HUES48 (cell line): ENCODE data around the gene LHFPL3.
"Not testable (repeated sequence)": the region's sequence is repeated elsewhere in the genome, so short reads cannot be mapped to it uniquely, and the experiment has no call there.

Source experiments
- H3K27ac ChIP-seq: one replicate; pipeline ENCODE4 v1.7.0; 2013; ENCODE audit warnings: low read depth, low read length, inconsistent platforms
- H3K27me3 ChIP-seq: 2 replicates; pipeline ENCODE4 v1.6.1; 2013; ENCODE audit warnings: mild to moderate bottlenecking, low read length; ENCODE audit not compliant: control insufficient read depth, insufficient read depth
- H3K36me3 ChIP-seq: 2 replicates; pipeline ENCODE4 v1.6.1; 2013; ENCODE audit warnings: low read length; ENCODE audit not compliant: control insufficient read depth, insufficient read depth
- H3K4me1 ChIP-seq: 2 replicates; pipeline ENCODE4 v1.6.1; 2013; ENCODE audit warnings: mild to moderate bottlenecking, low read length; ENCODE audit not compliant: control insufficient read depth, insufficient read depth
- H3K4me3 ChIP-seq: 2 replicates; pipeline ENCODE4 v1.5.1; 2013; ENCODE audit warnings: mild to moderate bottlenecking, low read depth, low read length
- H3K9ac ChIP-seq: 2 replicates; pipeline ENCODE4 v1.6.1; 2013; ENCODE audit warnings: mild to moderate bottlenecking, low read depth, low read length, moderate library complexity
- H3K9me3 ChIP-seq: 2 replicates; pipeline ENCODE4 v1.6.1; 2013; ENCODE audit warnings: low read length; ENCODE audit not compliant: control insufficient read depth, insufficient read depth

LHFPL3 gene

GRCh38 chr7:104572554-104572953, 244.2 kb downstream of the LHFPL3 start:
- H3K9me3 ChIP-seq, result no peaks in the 10 kb centered on the region
- no peaks in the 10 kb centered on the region for H3K36me3 ChIP-seq
- H3K4me3 ChIP-seq, result no peak overlapping the region
- no peak overlapping the region for H3K27ac ChIP-seq
- no peak overlapping the region for H3K9ac ChIP-seq
- no peaks in the 10 kb centered on the region for H3K4me1 ChIP-seq
- H3K27me3 ChIP-seq, result no peaks in the 10 kb centered on the region

DNA sequence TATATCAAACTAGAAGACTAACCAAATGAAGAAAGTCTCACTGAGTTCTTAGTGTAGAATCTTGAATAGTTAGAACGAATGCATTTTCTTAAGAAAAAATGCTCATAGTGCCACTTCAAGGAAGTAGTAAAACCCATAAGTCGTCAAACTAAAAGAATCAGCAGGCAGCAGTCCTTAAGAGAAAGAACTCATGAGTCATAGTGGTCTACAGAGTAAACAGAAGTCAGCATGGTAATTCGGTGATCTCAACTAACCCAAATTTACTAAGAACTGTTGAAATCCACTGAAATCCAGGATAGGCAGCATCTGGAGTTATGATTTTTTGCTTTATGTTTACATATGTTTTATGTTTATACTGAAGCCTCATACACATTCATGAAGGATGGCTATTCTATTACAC, 256.2 kb downstream of the LHFPL3 start:
- H3K27ac ChIP-seq, result no peak overlapping the region
- no peaks in the 10 kb centered on the region for H3K9me3 ChIP-seq
- no peaks in the 10 kb centered on the region for H3K27me3 ChIP-seq
- H3K4me3 ChIP-seq, result no peak overlapping the region
- H3K9ac ChIP-seq, result no peak overlapping the region
- no peaks in the 10 kb centered on the region for H3K4me1 ChIP-seq
- H3K36me3 ChIP-seq, result no peaks in the 10 kb centered on the region

GRCh38 chr7:104595591-104595990, 267.2 kb downstream of the LHFPL3 start:
- not testable (repeated sequence) for H3K36me3 ChIP-seq, H3K9ac ChIP-seq, H3K27me3 ChIP-seq, H3K4me1 ChIP-seq, H3K9me3 ChIP-seq, H3K4me3 ChIP-seq, H3K27ac ChIP-seq

GRCh38 chr7:104603957-104604356, 275.6 kb downstream of the LHFPL3 start:
- Histone ChIP-seq H3K9ac (no peak overlapping the region), H3K27ac (no peak overlapping the region), H3K4me3 (no peak overlapping the region), H3K36me3 (no peaks in the 10 kb centered on the region), H3K27me3 (no peaks in the 10 kb centered on the region), H3K9me3 (no peaks in the 10 kb centered on the region), H3K4me1 (no peaks in the 10 kb centered on the region)

GRCh38 chr7:104604706-104605105, 276.3 kb downstream of the LHFPL3 start:
- H3K9me3 ChIP-seq, result no peaks in the 10 kb centered on the region
- H3K4me3 ChIP-seq, result no peak overlapping the region
- no peak overlapping the region for H3K9ac ChIP-seq
- H3K4me1 ChIP-seq, result no peaks in the 10 kb centered on the region
- H3K27ac ChIP-seq, result no peak overlapping the region
- H3K36me3 ChIP-seq, result no peaks in the 10 kb centered on the region
- no peaks in the 10 kb centered on the region for H3K27me3 ChIP-seq

DNA sequence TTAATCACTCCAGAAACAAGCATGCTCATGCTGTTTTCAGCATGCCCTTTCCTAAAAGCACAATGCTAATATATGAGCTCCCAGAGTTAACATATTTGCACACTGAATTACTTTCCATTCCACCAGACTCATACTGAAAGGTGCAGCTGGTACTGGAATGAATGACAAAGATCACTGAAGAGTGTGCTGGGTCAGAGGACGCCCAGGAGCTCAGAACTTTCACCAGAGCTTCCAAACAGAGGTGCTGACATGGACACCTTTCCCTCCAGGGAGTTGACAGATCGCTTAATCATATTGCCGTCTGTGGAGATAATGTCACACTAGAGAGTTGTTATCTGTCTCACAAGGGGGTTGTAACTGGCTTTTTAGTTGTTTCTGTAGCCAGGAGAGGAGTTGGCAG, 292.9 kb downstream of the LHFPL3 start:
- Histone ChIP-seq H3K4me3 (no peak overlapping the region), H3K27me3 (no peaks in the 10 kb centered on the region), H3K9ac (no peak overlapping the region), H3K9me3 (no peaks in the 10 kb centered on the region), H3K27ac (no peak overlapping the region), H3K4me1 (no peaks in the 10 kb centered on the region), H3K36me3 (no peaks in the 10 kb centered on the region)

DNA sequence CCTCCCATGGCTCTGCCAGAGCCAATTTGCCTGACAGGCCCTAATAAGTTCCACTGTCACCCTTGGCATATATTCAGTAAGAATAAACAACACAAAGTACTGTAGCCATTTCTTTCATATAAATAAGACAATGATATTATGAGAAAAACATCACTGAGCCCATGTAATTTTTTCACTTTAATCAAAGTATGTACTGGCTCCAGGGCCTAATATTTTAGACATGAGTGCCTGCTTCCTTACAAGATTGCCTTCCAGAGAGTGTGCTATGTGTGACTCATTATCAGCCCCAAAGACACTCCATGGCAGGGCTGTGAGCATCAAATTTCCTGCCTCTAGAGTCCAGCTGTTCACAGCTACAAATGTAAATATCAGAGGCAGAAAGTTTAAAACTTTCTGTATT, 297.6 kb downstream of the LHFPL3 start:
- no peaks in the 10 kb centered on the region for H3K4me1 ChIP-seq

DNA sequence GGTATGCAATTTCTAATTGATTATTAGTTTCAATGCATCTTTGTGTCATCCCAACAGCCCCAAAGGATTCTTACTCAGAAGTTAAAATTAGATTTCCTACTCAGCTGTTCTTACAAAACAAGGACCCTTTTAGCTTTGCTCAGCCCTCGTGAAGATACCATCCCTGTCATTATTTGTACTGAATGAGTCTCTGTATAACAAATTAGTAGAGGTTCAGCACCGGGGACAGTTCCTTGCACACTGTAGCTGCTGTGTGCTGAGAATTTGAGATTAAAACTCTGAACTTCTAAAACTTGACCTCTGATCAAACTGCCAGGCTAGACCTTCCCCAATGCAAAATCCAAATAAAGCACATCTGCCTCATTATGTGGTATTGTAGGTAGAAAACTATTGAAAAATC, 299.1 kb downstream of the LHFPL3 start:
- H3K9me3 ChIP-seq, result no peaks in the 10 kb centered on the region
- H3K4me3 ChIP-seq, result no peak overlapping the region
- no peak overlapping the region for H3K27ac ChIP-seq

More for the DNA sequence above, 297.6 kb downstream of the LHFPL3 start:
- no peaks in the 10 kb centered on the region for H3K36me3 ChIP-seq
- H3K9ac ChIP-seq, result no peak overlapping the region
- no peak overlapping the region for H3K4me3 ChIP-seq
- no peaks in the 10 kb centered on the region for H3K9me3 ChIP-seq
- no peaks in the 10 kb centered on the region for H3K27me3 ChIP-seq
- no peak overlapping the region for H3K27ac ChIP-seq

DNA sequence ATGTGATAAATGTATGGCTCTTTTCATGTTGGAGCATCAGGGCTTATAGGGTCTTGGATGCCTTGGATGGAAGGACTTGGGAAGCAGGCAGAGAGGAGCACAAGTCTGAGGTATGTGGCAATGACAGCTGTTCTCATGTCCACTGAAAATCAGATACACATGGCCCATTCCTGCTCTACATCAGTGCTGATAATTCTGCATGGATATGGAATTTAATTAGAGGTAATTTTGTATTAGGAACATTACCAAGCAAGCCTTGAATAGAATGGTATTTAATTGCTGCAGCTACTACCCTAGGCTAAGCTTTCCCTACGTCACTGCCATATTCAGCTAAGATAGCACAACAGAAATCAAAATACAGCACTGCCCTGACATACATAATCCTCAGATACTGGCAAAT, 299.6 kb downstream of the LHFPL3 start:
- no peaks in the 10 kb centered on the region for H3K27me3 ChIP-seq
- no peak overlapping the region for H3K9ac ChIP-seq
- no peaks in the 10 kb centered on the region for H3K9me3 ChIP-seq
- H3K27ac ChIP-seq, result no peak overlapping the region
- H3K4me3 ChIP-seq, result no peak overlapping the region
- H3K4me1 ChIP-seq, result no peaks in the 10 kb centered on the region
- H3K36me3 ChIP-seq, result no peaks in the 10 kb centered on the region

More for the DNA sequence above, 299.1 kb downstream of the LHFPL3 start:
- Histone ChIP-seq H3K9ac (no peak overlapping the region), H3K27me3 (no peaks in the 10 kb centered on the region), H3K36me3 (no peaks in the 10 kb centered on the region), H3K4me1 (no peaks in the 10 kb centered on the region)

GRCh38 chr7:104629408-104629807, 301.0 kb downstream of the LHFPL3 start:
- H3K27ac ChIP-seq, result no peak overlapping the region
- no peaks in the 10 kb centered on the region for H3K27me3 ChIP-seq
- H3K36me3 ChIP-seq, result no peaks in the 10 kb centered on the region
- H3K9me3 ChIP-seq, result no peaks in the 10 kb centered on the region
- no peak overlapping the region for H3K4me3 ChIP-seq
- H3K9ac ChIP-seq, result no peak overlapping the region
- no peaks in the 10 kb centered on the region for H3K4me1 ChIP-seq

DNA sequence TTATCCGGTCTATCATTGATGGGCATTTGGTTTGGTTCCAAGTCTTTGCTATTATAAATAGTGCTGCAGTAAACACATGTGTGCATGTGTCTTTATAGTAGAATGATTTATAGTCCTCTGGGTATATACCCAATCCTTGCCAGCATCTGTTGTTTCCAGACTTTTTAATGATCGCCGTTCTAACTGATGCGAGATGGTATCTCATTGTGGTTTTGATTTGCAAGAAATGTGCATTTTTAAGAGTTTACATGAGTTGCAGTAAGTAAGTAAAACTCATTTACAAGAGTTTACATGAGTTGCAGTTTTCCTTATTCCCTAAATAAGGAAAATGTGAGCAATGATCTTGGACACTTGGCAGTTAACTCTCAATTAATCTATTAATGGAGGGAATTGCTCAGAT, 312.1 kb downstream of the LHFPL3 start:
- Histone ChIP-seq H3K4me1 (no peaks in the 10 kb centered on the region), H3K4me3 (no peak overlapping the region), H3K27ac (no peak overlapping the region), H3K9me3 (no peaks in the 10 kb centered on the region), H3K36me3 (no peaks in the 10 kb centered on the region), H3K9ac (no peak overlapping the region), H3K27me3 (no peaks in the 10 kb centered on the region)

- H3K27me3 ChIP-seq, result no peaks in the 10 kb centered on the region
Measured at GRCh38 chr7:104642560-104642959, 314.2 kb downstream of the LHFPL3 start.

More at GRCh38 chr7:104642560-104642959, 314.2 kb downstream of the LHFPL3 start:
- no peaks in the 10 kb centered on the region for H3K36me3 ChIP-seq
- H3K4me1 ChIP-seq, result no peaks in the 10 kb centered on the region
- H3K9me3 ChIP-seq, result no peaks in the 10 kb centered on the region
- H3K9ac ChIP-seq, result no peak overlapping the region
- H3K27ac ChIP-seq, result no peak overlapping the region
- H3K4me3 ChIP-seq, result no peak overlapping the region
